GM12865 (cell line): ENCODE measurements around the gene MYCBP2.

ENCODE experiments used
- DNase-seq: peaks from one replicate; pipeline ENCODE4 v3.0.0; 2010; ENCODE audit warnings: low read depth
- H3K4me3 ChIP-seq: 2 replicates; pipeline ENCODE4 v1.5.1; 2011; ENCODE audit warnings: mild to moderate bottlenecking, low read depth, low read length, control low read depth
- CTCF ChIP-seq: IDR thresholded peaks from 2 replicates; pipeline ENCODE4 v1.5.1; 2011; ENCODE audit warnings: low read length, control low read depth, low read depth, inconsistent platforms; ENCODE audit not compliant: insufficient read depth; ENCODE audit errors: missing control alignments

The MYCBP2 gene

GRCh38 chr13:77313923-77314322 is 13.0 kb downstream of the MYCBP2 start:
- H3K4me3 ChIP-seq, result no peak overlapping the region
- TF ChIP-seq CTCF, result no peak
- no peak for DNase-seq

DNA sequence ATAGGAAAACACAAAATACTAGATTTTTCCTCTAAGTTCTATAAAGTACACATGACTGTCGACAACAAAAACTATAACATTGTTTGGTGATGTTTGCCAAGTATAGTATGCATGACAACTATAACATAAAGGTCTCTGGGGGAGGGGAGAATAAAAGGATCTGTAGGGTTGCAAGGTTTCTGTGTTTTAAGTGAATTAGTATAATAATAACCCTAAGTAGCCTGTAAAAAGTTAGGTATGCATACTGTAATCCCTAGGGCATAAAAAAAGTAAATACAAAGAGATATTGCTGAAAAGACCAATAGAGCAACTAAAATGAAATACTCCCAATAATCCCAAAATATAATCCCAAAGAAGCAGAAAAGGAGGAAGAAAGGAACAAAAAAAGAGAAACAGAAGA is 14.6 kb downstream of the MYCBP2 start:
- TF ChIP-seq CTCF, result no peak
- H3K4me3 ChIP-seq, result no peak overlapping the region
- no peak for DNase-seq

DNA sequence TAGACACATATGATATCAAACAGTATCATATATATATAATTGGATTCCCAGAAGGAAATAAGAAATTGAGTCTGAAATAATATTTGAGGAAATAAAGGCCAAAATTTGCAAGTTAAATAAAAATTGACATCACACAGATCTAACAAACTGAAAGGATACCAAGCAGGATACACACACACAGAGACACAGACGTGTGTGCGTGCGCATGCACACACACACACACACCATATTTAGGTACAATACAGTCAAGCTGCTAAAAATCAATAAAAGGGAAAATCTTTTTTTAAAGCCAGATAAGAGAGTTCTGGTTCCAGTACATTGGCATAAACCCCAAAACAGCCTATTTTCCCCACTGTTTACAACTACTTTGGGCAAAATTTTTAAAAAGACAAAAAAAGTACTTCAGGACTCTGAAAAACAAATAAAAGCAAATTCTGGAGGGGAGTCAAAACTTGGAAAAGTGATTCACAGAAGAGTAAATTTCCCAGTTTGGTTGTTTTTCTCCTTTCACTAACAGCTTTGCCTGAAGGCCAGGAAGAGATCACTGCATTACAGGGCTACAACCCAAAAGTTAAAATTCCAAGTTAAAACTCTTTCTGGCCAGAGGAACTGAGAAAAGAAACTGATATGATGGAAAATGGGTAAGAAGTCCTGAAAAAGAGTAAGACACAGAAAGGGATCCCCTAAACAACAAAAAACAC is 16.2 kb downstream of the MYCBP2 start:
- no peak for DNase-seq
- H3K4me3 ChIP-seq, result no peak overlapping the region
- TF ChIP-seq CTCF, result no peak

- TF ChIP-seq CTCF, result no peak
- H3K4me3 ChIP-seq, result no peak overlapping the region
- no peak for DNase-seq
Measured at GRCh38 chr13:77310161-77310560, 16.7 kb downstream of the MYCBP2 start.

DNA sequence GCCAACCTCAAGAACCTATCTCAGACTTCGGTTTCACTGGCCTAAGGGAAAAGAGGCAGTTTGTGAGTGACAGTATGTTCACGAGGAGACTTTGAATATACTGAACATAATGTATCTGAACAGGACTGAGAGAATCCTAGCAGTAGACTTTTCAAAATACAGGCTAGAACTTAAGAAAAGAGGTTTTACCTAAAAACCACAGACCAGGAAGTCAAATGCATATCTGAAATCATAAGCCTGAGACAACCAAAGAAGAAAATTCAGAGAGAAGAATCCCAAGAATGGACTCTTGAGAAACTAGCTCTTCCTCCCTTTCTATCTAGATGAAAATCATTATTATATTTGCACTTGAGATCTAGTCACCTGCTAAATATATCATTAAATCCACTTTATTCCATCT is 17.6 kb downstream of the MYCBP2 start:
- TF ChIP-seq CTCF, result no peak
- no peak for DNase-seq
- no peak overlapping the region for H3K4me3 ChIP-seq

GRCh38 chr13:77306458-77306857 is 20.4 kb downstream of the MYCBP2 start:
- TF ChIP-seq CTCF, result no peak
- no peak for DNase-seq

GRCh38 chr13:77305266-77305665 is 21.6 kb downstream of the MYCBP2 start:
- TF ChIP-seq CTCF, result no peak
- DNase-seq, result no peak
- H3K4me3 ChIP-seq, result no peak overlapping the region

More at GRCh38 chr13:77306458-77306857, 20.4 kb downstream of the MYCBP2 start:
- no peak overlapping the region for H3K4me3 ChIP-seq
